Measurements from ENCODE around the gene ST3GAL5.

The ST3GAL5 gene

GRCh38 chr2:85866165-85866659, 22.6 kb downstream of the ST3GAL5 start:
- peak; percentile 65 for DNase-seq (ENCODE audit: low spot score)

- DNase-seq (ENCODE audit: low spot score) = no peak
Measured at GRCh38 chr2:85865539-85866164, 23.1 kb downstream of the ST3GAL5 start.

DNA sequence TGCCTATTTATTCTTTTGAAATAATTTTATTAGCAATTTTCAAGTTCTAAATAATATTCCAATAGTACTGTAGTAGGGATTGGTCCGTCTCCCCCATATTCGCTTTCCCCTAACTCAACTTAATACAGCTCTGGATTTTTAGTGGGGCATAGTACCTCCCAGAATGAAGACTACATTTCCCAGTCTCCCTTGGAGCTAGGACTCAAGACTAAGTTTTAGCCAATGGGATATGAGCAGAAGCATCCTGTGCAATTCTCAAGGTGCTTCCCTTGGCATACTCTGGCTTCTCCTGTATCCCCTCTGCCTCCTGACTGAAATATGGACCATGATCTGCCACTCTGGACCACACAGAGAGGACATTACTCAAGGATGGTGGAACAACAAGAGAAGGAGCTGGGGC, 24.1 kb downstream of the ST3GAL5 start:
- no peak for DNase-seq (ENCODE audit: low spot score)

- DNase-seq (ENCODE audit: low spot score) = no peak
Measured at GRCh38 chr2:85862426-85862825, 26.4 kb downstream of the ST3GAL5 start.

DNA sequence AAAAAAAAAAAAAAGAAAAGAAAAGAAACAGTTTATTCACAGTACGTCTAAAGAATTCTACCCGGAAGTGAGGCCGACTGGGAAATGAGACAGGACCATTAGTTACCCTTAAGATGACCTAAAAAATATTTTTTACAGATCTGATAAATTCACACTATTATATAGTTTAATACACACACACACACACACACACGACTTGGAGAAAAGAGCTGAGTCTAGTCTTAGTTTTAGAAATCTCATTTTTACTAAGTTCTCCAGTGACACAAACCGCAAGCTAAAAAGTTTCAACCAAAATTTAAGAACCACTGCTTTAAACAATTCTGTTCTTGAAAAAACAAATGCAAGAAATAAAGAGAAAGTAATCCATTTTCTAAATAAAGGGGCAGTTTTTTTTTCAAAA, 27.1 kb downstream of the ST3GAL5 start:
- DNase-seq (ENCODE audit: low spot score) = no peak

DNA sequence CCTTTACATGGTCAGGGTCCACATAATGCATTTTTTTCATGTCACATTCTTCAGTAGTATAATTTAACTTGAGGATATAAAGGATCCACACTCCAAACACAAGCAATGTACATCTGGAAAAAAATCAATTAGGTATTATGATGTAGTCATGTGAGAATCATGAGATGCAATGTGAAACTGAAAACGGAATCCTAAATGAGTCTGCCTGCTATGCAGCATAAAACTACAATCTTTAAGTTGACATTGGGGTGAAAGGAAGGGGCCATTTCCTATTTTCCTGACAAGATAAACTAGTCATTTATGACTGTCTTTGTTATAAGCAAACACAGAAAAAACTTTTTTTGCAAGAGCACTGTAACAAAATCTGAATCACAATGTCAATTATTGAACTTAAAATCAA, 27.6 kb downstream of the ST3GAL5 start:
- DNase-seq (ENCODE audit: low spot score) = no peak

DNA sequence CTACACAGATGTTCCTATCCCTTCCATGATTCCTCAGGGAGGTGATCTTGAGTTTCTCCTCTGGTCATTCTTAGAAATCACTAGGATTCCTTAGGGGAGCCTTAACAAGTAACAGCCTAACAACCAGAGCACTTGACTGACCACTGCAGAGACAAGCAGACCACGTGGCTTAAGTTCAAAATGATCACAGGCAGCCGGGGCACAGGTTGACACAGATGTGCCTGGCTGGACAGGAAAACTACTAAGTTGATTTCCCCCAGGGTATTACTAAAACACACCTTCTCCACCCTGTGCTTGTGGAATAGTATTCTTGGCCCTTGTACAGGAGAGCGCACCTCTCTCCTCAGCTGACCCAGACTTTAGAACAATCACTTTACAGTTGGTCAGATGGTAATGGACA, 29.9 kb downstream of the ST3GAL5 start:
- no peak for DNase-seq (ENCODE audit: low spot score)

DNA sequence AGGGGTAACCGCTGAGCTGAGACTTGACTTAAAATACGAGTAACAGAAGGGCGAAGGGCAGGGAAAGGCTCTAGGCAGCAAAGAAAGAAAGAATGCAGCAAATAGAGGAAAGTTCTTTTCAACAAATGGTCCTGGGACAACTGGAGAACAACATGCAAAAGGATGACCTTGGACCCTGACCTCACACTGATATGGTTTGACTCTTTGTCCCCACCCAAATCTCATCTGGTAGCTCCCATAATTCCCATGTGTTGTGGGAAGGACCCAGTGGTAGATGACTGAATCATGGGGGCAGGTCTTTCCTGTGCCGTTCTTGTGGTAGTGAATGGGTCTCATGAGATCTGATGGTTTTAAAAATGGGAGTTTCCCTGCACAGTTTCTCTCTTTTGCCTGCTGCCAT, 33.9 kb downstream of the ST3GAL5 start:
- no peak for DNase-seq (ENCODE audit: low spot score)

DNA sequence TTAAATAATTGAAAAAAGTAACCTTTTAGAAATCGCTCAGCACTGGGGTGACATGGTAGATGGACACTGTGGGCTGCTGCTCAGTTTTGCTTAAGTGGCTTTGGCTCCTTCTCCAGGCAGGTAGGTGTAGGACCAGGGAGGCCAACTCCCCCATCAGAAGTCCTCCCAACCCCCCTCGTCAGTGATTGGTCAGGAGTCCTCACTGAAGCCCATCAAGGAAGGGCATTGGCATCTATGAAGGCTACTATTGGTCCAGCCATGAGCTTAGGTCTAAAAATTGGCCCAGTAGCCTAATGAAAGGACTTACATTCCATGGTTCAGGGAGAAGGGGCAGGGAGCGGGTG, 34.7 kb downstream of the ST3GAL5 start:
- no peak for DNase-seq (ENCODE audit: low spot score)

GRCh38 chr2:85853499-85854165, 35.2 kb downstream of the ST3GAL5 start:
- DNase-seq (ENCODE audit: low spot score) = no peak

DNA sequence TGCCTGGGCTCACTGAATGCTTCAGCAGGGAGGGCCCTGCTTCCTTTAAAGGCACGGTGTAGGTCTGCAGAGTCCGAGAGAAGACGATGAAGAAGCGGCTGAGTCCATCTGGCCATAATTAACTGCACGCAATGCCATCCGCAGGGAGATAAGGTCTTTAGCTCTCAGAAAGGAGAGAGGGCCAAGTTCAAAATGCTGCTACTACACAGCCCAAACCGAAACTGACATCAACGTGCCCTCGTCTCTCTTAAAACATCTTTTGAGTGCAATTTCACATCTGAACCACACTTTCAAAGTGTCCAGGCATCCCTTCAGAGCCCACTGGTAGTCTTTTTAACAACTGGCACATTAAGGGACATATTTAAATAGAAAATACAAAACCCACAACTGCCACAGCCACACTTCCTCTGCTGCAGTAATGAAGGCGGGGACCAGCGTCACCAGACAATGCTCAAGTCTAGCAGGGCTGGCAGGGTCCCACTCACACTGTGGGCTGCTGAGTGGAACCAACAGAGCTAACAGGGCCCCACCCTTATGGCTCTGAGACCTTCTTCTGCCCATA, 35.8 kb downstream of the ST3GAL5 start:
- no peak for DNase-seq (ENCODE audit: low spot score)

- DNase-seq (ENCODE audit: low spot score) = no peak
Measured at GRCh38 chr2:85852152-85852840, 36.5 kb downstream of the ST3GAL5 start.

DNA sequence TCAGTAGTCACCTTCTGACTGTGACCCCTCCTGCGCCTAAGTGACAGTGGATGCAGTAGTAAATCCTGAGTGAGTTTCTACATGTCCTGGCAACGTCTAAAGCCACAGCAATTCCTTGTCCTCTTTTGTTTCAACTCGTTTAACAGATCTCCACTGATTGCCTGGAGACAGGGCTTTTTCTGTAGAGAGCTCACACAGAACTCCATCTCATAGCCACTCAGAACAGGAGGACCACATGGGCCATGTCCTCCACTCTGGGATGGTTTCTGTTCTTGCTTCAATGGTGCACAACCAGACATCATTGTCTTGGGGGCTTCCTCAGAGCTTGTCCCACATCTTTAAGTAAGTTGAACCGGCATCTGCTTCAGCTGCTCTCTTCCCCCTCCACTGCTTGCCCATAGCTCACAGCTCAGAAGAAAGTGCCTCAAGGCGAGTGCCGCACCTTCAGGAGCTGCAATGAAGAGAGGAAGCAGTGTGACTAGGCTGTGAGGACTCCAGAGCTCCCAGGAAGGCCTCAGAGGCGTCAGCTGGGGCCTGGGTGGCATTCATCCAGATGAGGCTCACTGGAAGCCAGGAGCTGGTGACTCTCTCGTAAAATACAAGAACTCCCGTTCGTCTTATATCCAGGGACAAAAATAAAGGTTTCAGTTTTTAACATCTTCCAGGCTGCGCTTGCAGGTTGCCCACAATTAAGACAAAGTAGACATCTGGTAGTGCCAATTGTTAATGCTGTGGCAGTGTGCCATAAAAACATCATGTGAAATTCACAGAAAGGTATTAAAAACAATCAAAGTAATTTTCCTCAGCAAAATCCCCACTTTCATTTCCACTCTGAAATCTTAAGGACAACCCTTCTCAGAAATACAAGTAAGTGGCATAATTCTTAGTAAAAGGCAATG, 37.3 kb downstream of the ST3GAL5 start:
- no peak for DNase-seq (ENCODE audit: low spot score)

- no peak for DNase-seq (ENCODE audit: low spot score)
Measured at GRCh38 chr2:85850451-85850850, 38.3 kb downstream of the ST3GAL5 start.

GRCh38 chr2:85847051-85847588, 41.7 kb downstream of the ST3GAL5 start:
- no peak for DNase-seq (ENCODE audit: low spot score)

DNA sequence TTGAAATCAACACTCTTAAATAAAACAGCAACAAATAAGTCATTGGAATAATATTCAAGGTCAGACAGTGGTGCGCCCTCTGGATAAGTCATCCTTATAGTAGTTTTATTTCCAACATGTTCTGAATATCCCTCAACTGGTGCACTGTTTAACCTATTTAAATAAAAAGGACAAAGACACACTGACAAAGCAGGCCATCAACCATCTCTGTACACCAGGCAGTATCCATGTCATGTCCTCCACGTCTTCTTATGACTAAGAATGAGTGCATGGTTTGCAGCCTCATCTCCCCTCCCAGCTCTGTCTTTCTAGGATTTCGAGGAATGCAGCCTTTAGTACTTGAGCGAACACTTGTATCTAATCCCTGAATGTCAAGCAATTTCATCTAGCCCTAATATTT, 42.4 kb downstream of the ST3GAL5 start:
- DNase-seq (ENCODE audit: low spot score) = no peak

GRCh38 chr2:85844486-85844885, 44.3 kb downstream of the ST3GAL5 start:
- DNase-seq (ENCODE audit: low spot score) = no peak

DNA sequence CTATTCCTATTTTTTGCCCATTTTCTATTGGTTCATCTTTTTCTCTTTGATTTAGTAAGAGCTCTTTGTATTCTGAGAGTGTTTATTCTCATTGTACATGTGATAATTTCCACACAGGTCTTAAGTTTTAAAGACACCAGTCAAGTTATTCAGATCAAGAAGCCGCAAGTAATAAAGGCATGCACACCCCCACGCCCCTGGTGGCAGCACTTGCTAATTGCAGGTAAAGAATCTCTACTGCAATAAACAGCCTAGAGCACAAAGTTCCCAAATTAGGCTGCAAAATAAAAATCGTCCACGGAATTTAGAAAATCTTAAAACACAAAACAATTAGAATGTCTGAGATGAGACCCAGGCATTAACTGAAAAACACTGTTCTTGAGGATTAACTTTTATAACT, 45.2 kb downstream of the ST3GAL5 start:
- no peak for DNase-seq (ENCODE audit: low spot score)

DNA sequence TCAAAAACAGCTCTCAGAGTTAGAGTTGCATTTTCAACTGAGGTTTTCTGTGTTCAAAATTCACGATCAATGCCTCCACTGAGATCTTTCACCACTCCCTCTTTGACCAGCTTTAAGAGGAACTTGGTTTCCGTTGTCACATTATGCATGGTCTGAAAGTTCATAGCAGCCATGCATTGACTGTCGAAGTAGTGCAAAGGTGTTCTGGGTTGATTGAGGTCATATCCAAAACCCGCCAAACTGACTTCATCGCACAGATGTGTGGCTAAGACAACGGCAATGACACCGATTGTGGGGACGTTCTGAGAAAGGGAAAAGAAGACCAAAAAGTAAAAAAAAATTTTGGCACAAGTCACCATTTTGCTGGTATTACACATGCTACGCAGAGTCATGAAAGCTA, 48.7 kb downstream of the ST3GAL5 start:
- no peak for DNase-seq (ENCODE audit: low spot score)

- no peak for DNase-seq (ENCODE audit: low spot score)
Measured at GRCh38 chr2:85839461-85839860, 49.3 kb downstream of the ST3GAL5 start.

DNA sequence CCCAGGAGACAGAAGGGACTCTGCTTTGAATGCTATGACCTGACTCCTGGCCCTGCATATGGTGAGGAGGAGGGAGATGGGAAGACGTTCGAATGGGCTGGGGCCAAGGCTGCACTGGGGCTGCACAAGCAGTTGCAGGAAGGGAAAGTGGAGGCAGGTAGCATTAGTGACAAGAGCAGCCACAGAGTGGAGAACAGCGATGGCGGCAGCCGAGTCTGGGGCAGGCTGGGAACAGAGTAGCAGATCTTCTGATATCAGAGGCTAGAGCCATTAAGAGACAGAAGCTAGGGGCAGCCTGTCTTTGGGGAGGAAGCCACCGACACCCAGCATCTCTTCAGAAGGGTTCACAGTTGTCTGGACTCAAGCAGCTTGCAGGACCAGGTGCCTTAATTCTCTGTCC, 50.1 kb downstream of the ST3GAL5 start:
- no peak for DNase-seq (ENCODE audit: low spot score)

- DNase-seq (ENCODE audit: low spot score) = no peak
Measured at GRCh38 chr2:85838181-85838580, 50.6 kb downstream of the ST3GAL5 start.
